BJ (cell line): Measurements from ENCODE around the gene AATK. TPM values are rescaled to one million over a fixed set of nuclear protein-coding genes. Genes with fewer than 3 reads are reported as not detected.
A peak's percentile ranks its signal among the peaks of the same experiment; 100 is the strongest.

Experiments
- CTCF ChIA-PET: fragments of 350-600 bp; formaldehyde crosslinking; extraction: SDS; loops from one replicate; lab custom pipeline; 2021; ENCODE audit warnings: antibody characterized with exemption, inconsistent platforms; lab: Yijun Ruan, JAX
- POLR2A ChIA-PET: fragments of 300-600 bp; sonication (Branson Sonifier 250); formaldehyde crosslinking; extraction: SDS; loops from one replicate; lab custom pipeline; 2021; ENCODE audit warnings: antibody characterized with exemption; lab: Charles Lee
- DNase-seq: peaks from one replicate; pipeline ENCODE4 v3.0.0-alpha.2; 2011; ENCODE audit warnings: low read depth
- H3K27me3 ChIP-seq: 2 replicates; pipeline ENCODE4 v1.6.0; 2011; ENCODE audit warnings: low read length; ENCODE audit not compliant: control insufficient read depth, insufficient read depth
- H3K36me3 ChIP-seq: 2 replicates; pipeline ENCODE4 v1.5.1; 2011; ENCODE audit warnings: low read length; ENCODE audit not compliant: control insufficient read depth, insufficient read depth
- H3K4me3 ChIP-seq: 2 replicates; pipeline ENCODE4 v1.5.1; 2011; ENCODE audit warnings: low read depth, mild to moderate bottlenecking, control low read depth, low read length
- polyA plus RNA-seq: library from polyadenylated mRNA; depleted of rRNA; stranded (reverse); fragments of >200 nt; gene quantifications from 2 replicates; pipeline ENCODE4 v1.2.3, GENCODE V29; 2011
- TF ChIP-seq, protein P1 (sequence below): IDR thresholded peaks from 2 replicates; pipeline ENCODE4 v1.5.1; 2011; ENCODE audit warnings: low read depth, mild to moderate bottlenecking, control low read depth, inconsistent platforms, low read length, moderate library complexity; ENCODE audit not compliant: insufficient read depth

AATK gene
- polyA plus RNA-seq, 1 experiment, result 0.29 TPM

DNA sequence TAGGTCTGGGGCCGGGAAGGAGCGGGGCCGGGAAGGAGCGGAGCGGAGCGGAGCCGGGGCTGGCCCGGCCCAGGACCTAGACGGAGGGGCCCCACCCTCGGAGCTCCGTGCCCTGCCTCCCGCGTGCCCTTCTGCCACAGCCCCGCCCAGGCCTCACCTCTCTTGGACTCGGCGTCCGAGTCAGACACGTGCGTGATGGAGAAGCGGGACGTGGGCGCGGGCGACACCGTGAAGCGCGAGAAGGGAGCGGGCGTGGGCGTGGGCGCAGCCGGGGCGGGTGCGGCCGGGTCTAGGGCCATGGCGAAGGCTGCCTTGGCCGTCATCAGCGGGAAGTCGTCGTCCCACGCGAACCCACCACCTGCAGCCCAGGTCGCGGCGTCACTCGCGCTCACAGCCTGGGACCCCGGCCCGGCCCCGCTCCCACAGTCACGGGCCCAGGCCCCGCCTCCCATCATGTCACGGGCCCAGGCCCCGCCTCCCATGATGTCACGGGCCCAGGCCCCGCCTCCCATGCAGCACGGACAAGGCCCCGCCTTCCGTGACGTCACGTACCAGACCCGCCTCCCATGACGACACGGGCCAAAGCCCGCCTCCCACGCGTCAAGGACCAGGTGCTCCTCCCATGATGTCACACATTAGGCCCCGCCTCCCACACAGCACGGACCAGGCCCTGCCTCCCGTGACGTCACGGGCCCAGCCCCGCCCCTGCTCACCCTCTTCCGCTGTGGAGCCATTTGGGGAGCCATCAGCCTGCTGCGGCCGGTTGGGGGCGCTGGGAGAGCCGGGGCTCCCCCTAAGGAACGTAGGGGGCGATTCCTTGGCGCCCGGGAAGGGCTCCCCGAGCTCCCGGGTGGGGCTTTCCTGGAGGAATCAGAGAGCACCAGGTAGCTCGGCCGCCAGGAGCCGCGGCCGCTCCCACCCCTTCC is 46.5 kb downstream of the AATK start:
- peak; percentile 17 for DNase-seq
- Histone ChIP-seq H3K36me3 (peaks cover 2% of the 10 kb centered on the region), H3K27me3 (peaks cover 2% of the 10 kb centered on the region; the same call in 1 of the 2 replicates), H3K4me3 (peak overlapping the region; percentile 70)
- TF ChIP-seq, protein P1, sequence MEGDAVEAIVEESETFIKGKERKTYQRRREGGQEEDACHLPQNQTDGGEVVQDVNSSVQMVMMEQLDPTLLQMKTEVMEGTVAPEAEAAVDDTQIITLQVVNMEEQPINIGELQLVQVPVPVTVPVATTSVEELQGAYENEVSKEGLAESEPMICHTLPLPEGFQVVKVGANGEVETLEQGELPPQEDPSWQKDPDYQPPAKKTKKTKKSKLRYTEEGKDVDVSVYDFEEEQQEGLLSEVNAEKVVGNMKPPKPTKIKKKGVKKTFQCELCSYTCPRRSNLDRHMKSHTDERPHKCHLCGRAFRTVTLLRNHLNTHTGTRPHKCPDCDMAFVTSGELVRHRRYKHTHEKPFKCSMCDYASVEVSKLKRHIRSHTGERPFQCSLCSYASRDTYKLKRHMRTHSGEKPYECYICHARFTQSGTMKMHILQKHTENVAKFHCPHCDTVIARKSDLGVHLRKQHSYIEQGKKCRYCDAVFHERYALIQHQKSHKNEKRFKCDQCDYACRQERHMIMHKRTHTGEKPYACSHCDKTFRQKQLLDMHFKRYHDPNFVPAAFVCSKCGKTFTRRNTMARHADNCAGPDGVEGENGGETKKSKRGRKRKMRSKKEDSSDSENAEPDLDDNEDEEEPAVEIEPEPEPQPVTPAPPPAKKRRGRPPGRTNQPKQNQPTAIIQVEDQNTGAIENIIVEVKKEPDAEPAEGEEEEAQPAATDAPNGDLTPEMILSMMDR, result peak; percentile 35
- POLR2A ChIA-PET, result no interaction called here
- CTCF ChIA-PET, result interaction anchor here (0.6 to 1.2 kb wide), 3 partner anchors 22 to 82 kb away, joined by 3 read pairs; no protein-coding TSS in a partner anchor

DNA sequence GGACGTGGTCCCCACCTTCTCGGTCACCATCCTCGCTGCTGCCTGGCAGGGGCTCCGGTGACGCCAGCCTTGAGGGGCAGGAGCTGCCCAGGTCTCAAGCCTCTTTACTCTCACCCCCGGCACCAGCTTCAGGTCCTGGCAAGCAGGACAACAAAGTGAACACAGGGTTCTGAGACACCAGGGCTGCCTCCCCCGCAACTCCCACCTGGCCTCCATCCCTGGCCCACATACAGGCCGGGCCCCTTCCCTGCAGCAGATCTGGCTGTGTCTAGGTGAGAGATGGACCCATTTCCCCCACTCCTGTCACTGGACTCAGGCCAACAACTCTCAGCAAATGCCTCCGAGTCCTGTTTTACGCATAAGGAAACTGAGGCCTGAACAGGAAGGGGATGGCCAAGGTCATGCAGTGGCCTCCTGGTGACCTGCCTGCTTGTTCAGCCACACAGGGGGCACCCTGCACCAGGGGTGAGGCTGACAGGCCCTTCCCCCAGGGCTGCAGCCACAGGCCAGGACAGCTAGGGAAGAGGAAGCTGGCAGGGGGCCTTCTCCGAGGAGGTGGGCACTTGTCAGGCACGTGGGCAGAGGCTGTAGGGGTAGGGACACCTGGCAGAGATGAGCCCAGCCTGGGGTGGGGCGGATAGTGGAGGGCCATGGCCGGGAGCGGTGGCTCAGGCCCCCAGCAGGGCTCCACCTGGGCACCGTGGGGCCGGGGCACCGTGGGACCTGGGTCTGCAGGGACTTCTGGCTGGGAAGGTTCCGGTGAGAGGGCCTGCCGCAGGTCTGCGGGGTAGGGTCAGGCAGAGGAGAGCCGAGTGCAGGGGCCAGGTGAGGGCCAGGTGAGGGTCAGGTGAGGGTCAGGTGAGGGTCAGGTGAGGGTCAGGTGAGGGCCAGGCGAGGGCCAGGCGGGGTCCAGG is 47.5 kb downstream of the AATK start:
- POLR2A ChIA-PET, result no interaction called here
- peak overlapping the region; percentile 70 for H3K4me3 ChIP-seq
- TF ChIP-seq, protein P1, result no peak
- peaks cover 2% of the 10 kb centered on the region; the same call in 1 of the 2 replicates for H3K27me3 ChIP-seq
- peaks cover 2% of the 10 kb centered on the region for H3K36me3 ChIP-seq
- CTCF ChIA-PET, result interaction anchor here (1.2 to 3.2 kb wide), 2 partner anchors 16 to 25 kb away, joined by 3 to 16 read pairs; no protein-coding TSS in a partner anchor
- no peak for DNase-seq

DNA sequence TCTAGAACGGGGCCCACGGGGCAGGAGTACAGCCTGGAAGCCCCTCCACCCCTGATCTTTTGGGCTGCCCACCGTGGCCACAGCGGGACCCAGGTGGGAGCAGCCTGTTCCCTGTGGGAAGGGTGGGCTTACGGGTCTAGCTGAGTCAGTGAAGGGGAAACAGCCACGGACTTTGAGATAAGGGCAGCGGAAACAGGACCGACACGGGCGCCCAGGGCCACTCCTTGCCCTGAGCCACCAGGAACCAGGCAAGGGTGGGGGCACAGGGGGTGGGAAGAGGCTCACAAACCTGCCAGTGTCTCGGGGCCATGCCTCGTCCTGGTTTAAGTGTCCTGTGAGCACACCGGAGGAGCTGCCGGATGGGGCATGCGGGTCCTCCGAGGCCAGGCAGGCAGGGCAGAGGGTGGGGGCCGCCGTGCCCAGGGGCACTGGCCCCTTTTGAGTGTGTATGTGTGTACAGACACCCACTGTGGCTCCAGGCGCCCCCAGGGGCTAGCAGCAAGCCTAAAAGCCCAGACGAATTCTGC is 48.3 kb downstream of the AATK start:
- peaks cover 2% of the 10 kb centered on the region for H3K36me3 ChIP-seq
- no peak overlapping the region for H3K4me3 ChIP-seq
- ChIA-PET POLR2A (no interaction called here), CTCF (interaction anchor here (1.2 to 3.2 kb wide), 3 partner anchors 16 to 93 kb away, joined by 3 to 16 read pairs (median 5); no protein-coding TSS in a partner anchor)
- DNase-seq, result no peak
- TF ChIP-seq, protein P1, result no peak
- H3K27me3 ChIP-seq, result peaks cover 2% of the 10 kb centered on the region; the same call in 1 of the 2 replicates

DNA sequence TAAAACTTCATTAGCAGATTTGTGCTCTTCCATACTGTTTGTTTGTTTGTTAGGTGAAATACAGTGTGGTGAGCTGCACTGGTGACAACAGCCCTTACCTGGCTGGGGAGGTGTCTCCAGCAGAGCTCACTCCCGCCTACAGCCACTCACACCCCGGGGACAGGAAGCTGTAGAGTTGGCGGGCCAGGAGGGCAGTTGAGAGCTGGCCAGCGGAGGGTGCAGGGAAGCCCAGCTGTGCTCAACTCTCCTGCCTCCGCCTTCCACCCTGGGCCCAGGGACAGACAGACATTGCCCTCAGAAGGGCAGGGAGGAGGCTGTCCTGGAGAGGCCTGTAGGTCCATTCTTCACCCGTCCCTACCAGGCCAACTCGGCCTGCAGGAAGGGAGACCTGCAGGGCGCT is 49.3 kb downstream of the AATK start:
- POLR2A ChIA-PET, result no interaction called here
- CTCF ChIA-PET, result interaction anchor here (1.3 to 3.2 kb wide), 3 partner anchors 15 to 92 kb away, joined by 4 to 16 read pairs (median 5); no protein-coding TSS in a partner anchor
- TF ChIP-seq, protein P1, result no peak
- no peak for DNase-seq
- Histone ChIP-seq H3K4me3 (no peak overlapping the region), H3K27me3 (peaks cover 2% of the 10 kb centered on the region; the same call in 1 of the 2 replicates), H3K36me3 (peaks cover 2% of the 10 kb centered on the region)
